Endothelial cell of umbilical vein (primary cell): ENCODE results near the gene SLC4A5. TPM values are rescaled to one million over a fixed set of nuclear protein-coding genes. Genes with fewer than 3 reads are reported as not detected.

Experiments
- BruUV-seq: library from RNA; stranded (reverse); fragments of 400-500 nt; replicated peaks from 2 replicates; lab custom pipeline; 2021; lab: Mats Ljungman, UMichigan
- CTCF ChIA-PET: fragments of 300-600, 350-600 bp; sonication (Branson Sonifier 250); formaldehyde crosslinking; loops from one replicate; lab custom pipeline; 2021; ENCODE audit warnings: antibody characterized with exemption, inconsistent platforms; lab: Charles Lee
- POLR2A ChIA-PET: fragments of 300-600, 350-600 bp; sonication (Branson Sonifier 250); formaldehyde crosslinking; loops from one replicate; lab custom pipeline; 2021; ENCODE audit warnings: antibody characterized with exemption, inconsistent platforms; lab: Charles Lee
- DNase-seq: peaks from one replicate; pipeline ENCODE4 v3.0.0-alpha.2; 2011; ENCODE audit warnings: low read depth, low spot score
- FAIRE-seq: peaks from 2 replicates; lab custom pipeline; 2011; peaks lifted over from hg19 to GRCh38; lab: Jason Lieb, UNC
- H2AFZ ChIP-seq: 2 replicates; pipeline ENCODE4 v1.6.0; 2012; ENCODE audit warnings: low read depth, low read length, control low read depth, inconsistent platforms
- H3K27ac ChIP-seq: 2 replicates; pipeline ENCODE4 v1.5.1; 2011; ENCODE audit warnings: low read depth, mild to moderate bottlenecking, control low read depth, low read length, moderate library complexity; ENCODE audit not compliant: insufficient read depth
- H3K27me3 ChIP-seq, 2 experiments: 2 replicates each; pipeline versions ENCODE4 v1.6.0 to v1.6.1; 2011; ENCODE audit warnings: low read length in 2 of 2, mixed read lengths in 1 of 2; ENCODE audit not compliant: control insufficient read depth in 2 of 2, insufficient read depth in 2 of 2
- H3K36me3 ChIP-seq, 2 experiments: 2 replicates in 1 of 2; 3 replicates in 1 of 2; pipeline ENCODE4 v1.5.1; 2011; ENCODE audit warnings: low read length in 2 of 2, mild to moderate bottlenecking in 1 of 2, moderate library complexity in 1 of 2; ENCODE audit not compliant: control insufficient read depth in 2 of 2, insufficient read depth in 2 of 2; ENCODE audit errors: extremely low read depth in 1 of 2
- H3K4me1 ChIP-seq: 3 replicates; pipeline ENCODE4 v1.5.1; 2011; ENCODE audit warnings: mild to moderate bottlenecking, low read length; ENCODE audit not compliant: control insufficient read depth, insufficient read depth; ENCODE audit errors: extremely low read depth
- H3K4me2 ChIP-seq: 2 replicates; pipeline ENCODE4 v1.6.1; 2011; ENCODE audit warnings: low read length, control low read depth, mixed read lengths; ENCODE audit not compliant: insufficient read depth
- H3K4me3 ChIP-seq, 3 experiments: fragments of 200-600 bp in 1 of 3; sonication (generic), shearing (Covaris generic) in 1 of 3; replicated peaks in 1 of 3; 2 replicates each; pipeline ENCODE4 v1.5.1; 2011 to 2016; ENCODE audit warnings: control low read depth in 3 of 3, low read length in 3 of 3, mild to moderate bottlenecking in 2 of 3, inconsistent platforms in 1 of 3, low read depth in 1 of 3, moderate library complexity in 1 of 3; ENCODE audit not compliant: insufficient read depth in 1 of 3
- H3K79me2 ChIP-seq: 2 replicates; pipeline ENCODE4 v1.6.0; 2012; ENCODE audit warnings: low read length, inconsistent platforms; ENCODE audit not compliant: control insufficient read depth, insufficient read depth
- H3K9ac ChIP-seq: replicated peaks from 2 replicates; pipeline ENCODE3; 2011; ENCODE audit warnings: low read length, control low read depth; ENCODE audit not compliant: insufficient read depth; ENCODE audit errors: extremely low read depth
- H3K9me1 ChIP-seq: replicated peaks from 3 replicates; pipeline ENCODE4 v1.6.0; 2011; ENCODE audit warnings: mild to moderate bottlenecking, low read length; ENCODE audit not compliant: control insufficient read depth, insufficient read depth; ENCODE audit errors: extremely low read depth
- H3K9me3 ChIP-seq: replicated peaks from 2 replicates; pipeline ENCODE4 v1.5.1; 2012; ENCODE audit warnings: low read length, inconsistent platforms; ENCODE audit not compliant: control insufficient read depth, insufficient read depth
- H4K20me1 ChIP-seq: replicated peaks from 2 replicates; pipeline ENCODE3; 2011; ENCODE audit warnings: mild to moderate bottlenecking, low read length; ENCODE audit not compliant: control insufficient read depth, insufficient read depth; ENCODE audit errors: extremely low read depth
- EZH2 ChIP-seq: IDR thresholded peaks from 2 replicates; pipeline ENCODE4 v1.6.1; 2012; ENCODE audit warnings: borderline replicate concordance, low read depth, mild to moderate bottlenecking, moderate library complexity, low read length, inconsistent platforms; ENCODE audit not compliant: severe bottlenecking
- GATA2 ChIP-seq: IDR thresholded peaks from 2 replicates; pipeline ENCODE4 v1.7.0; 2011; ENCODE audit warnings: low read depth, mild to moderate bottlenecking, moderate library complexity, mixed read lengths, low read length; ENCODE audit not compliant: insufficient read length, insufficient read depth
- JUN ChIP-seq: IDR thresholded peaks from 2 replicates; pipeline ENCODE4 v1.6.1; 2011; ENCODE audit warnings: borderline replicate concordance, low read depth; ENCODE audit not compliant: insufficient read length, insufficient read depth
- MYC ChIP-seq: IDR thresholded peaks from one replicate; pipeline ENCODE4 v1.6.1; 2011; ENCODE audit warnings: mild to moderate bottlenecking, low read depth, low read length
- POLR2A ChIP-seq: IDR thresholded peaks from 2 replicates; pipeline ENCODE4 v1.6.1; 2012; ENCODE audit warnings: low read depth, mild to moderate bottlenecking, control low read depth, low read length
- POLR2AphosphoS5 ChIP-seq: IDR thresholded peaks from 2 replicates; pipeline ENCODE4 v1.6.1; 2012; ENCODE audit warnings: low read depth, mild to moderate bottlenecking, control low read depth, low read length, moderate library complexity; ENCODE audit not compliant: insufficient read depth
- dilution Hi-C: fragments of 300-500 bp; cut with MboI; formaldehyde crosslinking; loops from one replicate; pipeline ENCODE4 v1.15.0; 2019; ENCODE audit warnings: low sequenced_read_pairs; ENCODE audit not compliant: extremely low pct_ligation_motif_present
- intact Hi-C: fragments of 100-400 bp; cut with micrococcal nuclease; formaldehyde crosslinking; loops from one replicate; pipeline ENCODE4 v1.10.0; 2022
- polyA plus RNA-seq, 4 experiments: library from polyadenylated mRNA; depleted of rRNA in 3 of 4; stranded (reverse) in 3 of 4; unstranded in 1 of 4; fragments of >200 nt; gene quantifications; 2 replicates each; pipeline versions ENCODE4 v1.2.1 to v1.2.3, GENCODE V29; 2011 to 2012; ENCODE audit warnings: missing spikeins in 1 of 4
- total RNA-seq: library from RNA; stranded (reverse); gene quantifications from 2 replicates; pipeline ENCODE4 v1.2.3, GENCODE V29; 2021
- TF ChIP-seq, protein P1 (sequence below): IDR thresholded peaks from 2 replicates; pipeline ENCODE4 v1.6.1; 2011; ENCODE audit not compliant: insufficient read depth, insufficient read length
- TF ChIP-seq, protein P2 (sequence below), 2 donors: IDR thresholded peaks; 1 replicate in 1 of 2; 2 replicates in 1 of 2; pipeline ENCODE4 v1.5.1; 2011; ENCODE audit warnings: low read length in 2 of 2, mild to moderate bottlenecking in 2 of 2, moderate library complexity in 2 of 2, control low read depth in 1 of 2, inconsistent platforms in 1 of 2, low read depth in 1 of 2; ENCODE audit not compliant: insufficient read depth in 1 of 2; ENCODE audit errors: extremely low read depth in 1 of 2

The SLC4A5 gene
- total and polyA plus RNA-seq, 2 donors (not counting 3 experiments of a cell fraction or from before 2014, with no cell fraction given): 0.12 to 0.97 TPM

DNA sequence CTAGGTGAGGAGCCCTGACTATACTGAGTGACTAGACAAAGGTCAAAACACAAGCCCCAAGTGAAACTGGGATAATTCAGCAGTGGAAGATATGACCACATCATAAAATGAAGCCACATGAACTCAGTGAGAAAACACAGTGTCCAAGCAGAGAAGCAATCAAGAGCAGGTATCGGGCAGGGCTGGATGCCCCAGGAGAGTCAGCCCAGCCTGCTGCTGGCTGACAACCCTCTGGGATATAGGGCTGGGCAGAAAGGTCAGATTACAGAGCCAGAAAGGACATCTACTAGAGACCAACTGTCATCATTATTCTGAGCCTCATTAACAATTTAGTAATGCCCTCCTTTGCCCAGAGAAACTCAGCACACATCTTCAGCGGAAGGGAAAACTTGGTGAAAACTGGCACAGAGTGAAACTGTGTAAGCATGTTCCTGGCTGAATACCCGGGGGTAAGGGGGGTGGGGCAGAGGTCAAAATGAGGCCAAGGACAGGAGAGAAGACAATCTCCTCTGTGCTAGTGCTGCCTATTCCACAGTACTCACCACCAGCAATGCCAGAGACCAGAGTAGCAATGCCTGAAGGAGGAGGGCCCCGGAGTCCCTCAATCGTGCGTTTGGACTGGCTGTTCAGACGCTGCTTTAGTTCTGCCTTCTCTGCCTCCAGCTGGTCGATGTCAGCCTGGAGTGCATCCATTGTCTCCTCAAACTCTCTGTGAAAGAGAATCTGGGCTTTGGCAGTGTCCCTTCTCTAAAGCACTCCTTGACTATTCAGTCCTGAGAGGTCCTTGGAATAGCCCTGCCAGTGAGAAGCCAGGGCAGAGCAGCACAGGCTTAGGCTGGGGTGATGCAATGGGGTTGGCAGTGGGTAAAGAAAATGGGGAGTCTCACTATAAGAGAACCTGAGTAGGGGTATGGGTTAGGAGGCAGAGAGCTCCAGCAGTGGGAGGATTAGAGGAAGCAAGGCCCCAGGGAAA, 21.6 kb upstream of the SLC4A5 start:
- DNase-seq (no peak), FAIRE-seq (no peak)
- H3K9me3 ChIP-seq: no peaks in the 10 kb centered on the region
- H3K4me3 ChIP-seq: no peak overlapping the region
- no TSS peak for BruUV-seq
- H3K4me2 ChIP-seq: no peak overlapping the region
- H3K4me1 ChIP-seq: no peaks in the 10 kb centered on the region
- H3K79me2 ChIP-seq: no peaks in the 10 kb centered on the region
- no peaks in the 10 kb centered on the region for H3K27me3 ChIP-seq
- H3K27ac ChIP-seq: no peak overlapping the region
- CTCF ChIA-PET: no interaction called here
- no peak overlapping the region for H2AFZ ChIP-seq
- POLR2A ChIA-PET: no interaction called here
- intact Hi-C loops: no loop called here
- H3K9ac ChIP-seq: no peak overlapping the region
- H3K9me1 ChIP-seq: no peaks in the 10 kb centered on the region
- dilution Hi-C loops: no loop called here
- no peaks in the 10 kb centered on the region for H4K20me1 ChIP-seq
- TF ChIP-seq MYC: no peak
- TF ChIP-seq, protein P1, sequence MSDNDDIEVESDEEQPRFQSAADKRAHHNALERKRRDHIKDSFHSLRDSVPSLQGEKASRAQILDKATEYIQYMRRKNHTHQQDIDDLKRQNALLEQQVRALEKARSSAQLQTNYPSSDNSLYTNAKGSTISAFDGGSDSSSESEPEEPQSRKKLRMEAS: no peak
- TF ChIP-seq JUN: no peak
- no peak for TF ChIP-seq EZH2
- TF ChIP-seq POLR2A: no peak
- no peak for TF ChIP-seq GATA2
- TF ChIP-seq, protein P2, sequence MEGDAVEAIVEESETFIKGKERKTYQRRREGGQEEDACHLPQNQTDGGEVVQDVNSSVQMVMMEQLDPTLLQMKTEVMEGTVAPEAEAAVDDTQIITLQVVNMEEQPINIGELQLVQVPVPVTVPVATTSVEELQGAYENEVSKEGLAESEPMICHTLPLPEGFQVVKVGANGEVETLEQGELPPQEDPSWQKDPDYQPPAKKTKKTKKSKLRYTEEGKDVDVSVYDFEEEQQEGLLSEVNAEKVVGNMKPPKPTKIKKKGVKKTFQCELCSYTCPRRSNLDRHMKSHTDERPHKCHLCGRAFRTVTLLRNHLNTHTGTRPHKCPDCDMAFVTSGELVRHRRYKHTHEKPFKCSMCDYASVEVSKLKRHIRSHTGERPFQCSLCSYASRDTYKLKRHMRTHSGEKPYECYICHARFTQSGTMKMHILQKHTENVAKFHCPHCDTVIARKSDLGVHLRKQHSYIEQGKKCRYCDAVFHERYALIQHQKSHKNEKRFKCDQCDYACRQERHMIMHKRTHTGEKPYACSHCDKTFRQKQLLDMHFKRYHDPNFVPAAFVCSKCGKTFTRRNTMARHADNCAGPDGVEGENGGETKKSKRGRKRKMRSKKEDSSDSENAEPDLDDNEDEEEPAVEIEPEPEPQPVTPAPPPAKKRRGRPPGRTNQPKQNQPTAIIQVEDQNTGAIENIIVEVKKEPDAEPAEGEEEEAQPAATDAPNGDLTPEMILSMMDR (IDR thresholded peaks at IDR 0.05; ENCODE audit: extremely low read depth in 1 of 2, insufficient read depth in 1 of 2, low read depth in 1 of 2, low read length in 2 of 2): no peak
- TF ChIP-seq POLR2AphosphoS5: no peak
- peaks cover 25 to 89% of the 10 kb centered on the region in 2 experiments for H3K36me3 ChIP-seq
